ENCODE data around the gene PHKB. TPM values are rescaled to one million over a fixed set of nuclear protein-coding genes. Genes with fewer than 3 reads are reported as not detected.

PHKB gene
- total RNA-seq, 4 donors from 2014 or later: 62.0 to 164 (median 111) TPM

GRCh38 chr16:47731252-47731651, 270.1 kb downstream of the PHKB start:
- intact Hi-C loops (cut with DNase I; ENCODE audit: low total_unique reads): no loop called here
- Histone ChIP-seq H3K4me3 (no peak overlapping the region), H3K27me3 (no peaks in the 10 kb centered on the region), H3K4me1 (no peaks in the 10 kb centered on the region), H3K27ac (no peak overlapping the region), H3K36me3 (no peaks in the 10 kb centered on the region), H3K9me3 (no peaks in the 10 kb centered on the region)
- TF ChIP-seq POLR2A (IDR thresholded peaks at IDR 0.05) (no peak), CTCF (IDR thresholded peaks at IDR 0.05) (no peak)
- DNase-seq: no peak

- DNase-seq: no peak
- no peak for TF ChIP-seq POLR2A (IDR thresholded peaks at IDR 0.05)
- no peak for TF ChIP-seq CTCF (IDR thresholded peaks at IDR 0.05)
- no peaks in the 10 kb centered on the region for H3K27me3 ChIP-seq
- H3K36me3 ChIP-seq: no peaks in the 10 kb centered on the region
- no peak overlapping the region for H3K4me3 ChIP-seq
- no peaks in the 10 kb centered on the region for H3K9me3 ChIP-seq
- no peaks in the 10 kb centered on the region for H3K4me1 ChIP-seq
- intact Hi-C loops (cut with DNase I; ENCODE audit: low total_unique reads): no loop called here
- no peak overlapping the region for H3K27ac ChIP-seq
Observed at GRCh38 chr16:47732122-47732521, 271.0 kb downstream of the PHKB start.

- Histone ChIP-seq H3K9me3 (no peaks in the 10 kb centered on the region), H3K4me3 (no peak overlapping the region), H3K27me3 (no peaks in the 10 kb centered on the region), H3K4me1 (no peaks in the 10 kb centered on the region), H3K27ac (no peak overlapping the region), H3K36me3 (no peaks in the 10 kb centered on the region)
- intact Hi-C loops (cut with DNase I; ENCODE audit: low total_unique reads): no loop called here
- no peak for DNase-seq
- TF ChIP-seq CTCF (IDR thresholded peaks at IDR 0.05) (no peak), POLR2A (IDR thresholded peaks at IDR 0.05) (no peak)
Observed at GRCh38 chr16:47732523-47733111, 271.5 kb downstream of the PHKB start.

GRCh38 chr16:47734081-47734857, 273.1 kb downstream of the PHKB start:
- no peak for DNase-seq
- Histone ChIP-seq H3K36me3 (no peaks in the 10 kb centered on the region), H3K9me3 (no peaks in the 10 kb centered on the region), H3K4me3 (no peak overlapping the region), H3K27me3 (no peaks in the 10 kb centered on the region), H3K4me1 (no peaks in the 10 kb centered on the region), H3K27ac (no peak overlapping the region)
- intact Hi-C loops (cut with DNase I; ENCODE audit: low total_unique reads): no loop called here
- TF ChIP-seq CTCF (IDR thresholded peaks at IDR 0.05): no peak
- no peak for TF ChIP-seq POLR2A (IDR thresholded peaks at IDR 0.05)

- Histone ChIP-seq H3K9me3 (no peaks in the 10 kb centered on the region), H3K4me1 (no peaks in the 10 kb centered on the region), H3K4me3 (no peak overlapping the region), H3K36me3 (no peaks in the 10 kb centered on the region), H3K27ac (no peak overlapping the region), H3K27me3 (no peaks in the 10 kb centered on the region)
- no peak for DNase-seq
- TF ChIP-seq POLR2A (IDR thresholded peaks at IDR 0.05) (no peak), CTCF (IDR thresholded peaks at IDR 0.05) (no peak)
- intact Hi-C loops (cut with DNase I; ENCODE audit: low total_unique reads): no loop called here
Observed at GRCh38 chr16:47734987-47735594, 274.0 kb downstream of the PHKB start.

All from uterus (tissue), 4 donors.